ENCODE results near the gene XDH.

DNA sequence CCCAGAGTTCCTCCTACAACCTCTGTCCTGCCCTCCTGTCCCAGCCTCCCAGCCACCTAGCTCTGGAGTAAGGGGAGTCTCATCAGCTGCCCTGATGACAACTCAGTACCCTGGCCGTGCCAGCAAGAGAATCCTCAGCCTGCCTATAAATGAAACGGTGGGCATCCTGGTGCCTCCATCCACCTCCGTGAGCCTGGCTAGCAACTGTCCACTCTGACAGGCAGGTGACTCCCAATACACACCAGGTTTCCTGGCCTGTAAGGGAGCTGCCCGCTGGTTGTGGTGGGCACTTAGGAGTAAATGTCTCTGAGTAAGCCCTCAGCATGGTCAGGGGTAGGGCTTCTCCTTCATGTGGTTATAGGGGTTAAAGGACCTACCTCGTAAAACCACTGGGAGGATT is 81.5 kb downstream of the XDH start:
- TF ChIP-seq, protein P1, sequence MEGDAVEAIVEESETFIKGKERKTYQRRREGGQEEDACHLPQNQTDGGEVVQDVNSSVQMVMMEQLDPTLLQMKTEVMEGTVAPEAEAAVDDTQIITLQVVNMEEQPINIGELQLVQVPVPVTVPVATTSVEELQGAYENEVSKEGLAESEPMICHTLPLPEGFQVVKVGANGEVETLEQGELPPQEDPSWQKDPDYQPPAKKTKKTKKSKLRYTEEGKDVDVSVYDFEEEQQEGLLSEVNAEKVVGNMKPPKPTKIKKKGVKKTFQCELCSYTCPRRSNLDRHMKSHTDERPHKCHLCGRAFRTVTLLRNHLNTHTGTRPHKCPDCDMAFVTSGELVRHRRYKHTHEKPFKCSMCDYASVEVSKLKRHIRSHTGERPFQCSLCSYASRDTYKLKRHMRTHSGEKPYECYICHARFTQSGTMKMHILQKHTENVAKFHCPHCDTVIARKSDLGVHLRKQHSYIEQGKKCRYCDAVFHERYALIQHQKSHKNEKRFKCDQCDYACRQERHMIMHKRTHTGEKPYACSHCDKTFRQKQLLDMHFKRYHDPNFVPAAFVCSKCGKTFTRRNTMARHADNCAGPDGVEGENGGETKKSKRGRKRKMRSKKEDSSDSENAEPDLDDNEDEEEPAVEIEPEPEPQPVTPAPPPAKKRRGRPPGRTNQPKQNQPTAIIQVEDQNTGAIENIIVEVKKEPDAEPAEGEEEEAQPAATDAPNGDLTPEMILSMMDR (conservative IDR thresholded peaks at IDR 0.05), result no peak
- TF ChIP-seq ZFX (IDR thresholded peaks at IDR 0.05), result no peak

Measured in C4-2B (cell line).